ENCODE results near the gene PCNX3. TPM values are rescaled to one million over a fixed set of nuclear protein-coding genes. Genes with fewer than 3 reads are reported as not detected.

The PCNX3 gene
- total RNA-seq, 4 donors from 2014 or later, result 56.4 to 89.0 (median 62.4) TPM

- TF ChIP-seq EP300 (IDR thresholded peaks at IDR 0.05; ENCODE audit: low read depth) (no peak), POLR2A (IDR thresholded peaks at IDR 0.05) (no peak), CTCF (IDR thresholded peaks at IDR 0.05) (no peak), POLR2AphosphoS5 (IDR thresholded peaks at IDR 0.05) (no peak)
- H3K4me1 ChIP-seq, result peaks cover 21 to 30% (median 27%) of the 10 kb centered on the region in 4 donors
- no peaks in the 10 kb centered on the region for H3K9me3 ChIP-seq
- no peak overlapping the region for H3K4me3 ChIP-seq
- in situ Hi-C loops (cut with MboI; ENCODE audit: low pct_ligation_motif_present in 1 of 4, low pct_unique_long_range_greater_than_20kb in 1 of 4, low sequenced_read_pairs in 3 of 4) (no loop called here), intact Hi-C loops (cut with DNase I; ENCODE audit: low total_unique reads) (no loop called here)
- no peaks in the 10 kb centered on the region for H3K27me3 ChIP-seq
- no peak for DNase-seq
- whole genome bisulfite sequencing, 2 donors (ENCODE audit: low coverage in 1 of 2), result 75 to 83% methylated on average over 1 to 12 of the region's 12 CpGs
- H3K36me3 ChIP-seq, result no peaks in the 10 kb centered on the region
- no peak overlapping the region for H3K27ac ChIP-seq
Measured at GRCh38 chr11:65648997-65649493, 33.5 kb downstream of the PCNX3 start.

GRCh38 chr11:65649656-65650546 is 34.3 kb downstream of the PCNX3 start:
- no peaks in the 10 kb centered on the region for H3K27me3 ChIP-seq
- no peak overlapping the region for H3K4me3 ChIP-seq
- peaks cover 25 to 39% (median 32%) of the 10 kb centered on the region in 4 donors for H3K4me1 ChIP-seq
- no peaks in the 10 kb centered on the region for H3K9me3 ChIP-seq
- H3K36me3 ChIP-seq, result peaks cover 0 to 6% (median 0%) of the 10 kb centered on the region in 4 donors
- H3K27ac ChIP-seq, result peak overlapping the region in 3 of 4 donors; percentile 21 to 97 (median 91)
- 88% methylated on average over 11 of the region's 16 CpGs; no CpG with 5 or more reads in 1 of the 2 donors for WGBS, 2 donors (ENCODE audit: low coverage in 1 of 2)
- DNase-seq, result no peak
- in situ Hi-C loops (cut with MboI; ENCODE audit: low pct_ligation_motif_present in 1 of 4, low pct_unique_long_range_greater_than_20kb in 1 of 4, low sequenced_read_pairs in 3 of 4), result no loop called here
- no peak for TF ChIP-seq POLR2AphosphoS5 (IDR thresholded peaks at IDR 0.05)
- no peak for TF ChIP-seq POLR2A (IDR thresholded peaks at IDR 0.05)
- TF ChIP-seq EP300 (IDR thresholded peaks at IDR 0.05; ENCODE audit: low read depth), result no peak
- TF ChIP-seq CTCF (IDR thresholded peaks at IDR 0.05), result no peak
- intact Hi-C loops (cut with DNase I; ENCODE audit: low total_unique reads), result no loop called here

GRCh38 chr11:65650547-65651338 is 35.2 kb downstream of the PCNX3 start:
- WGBS, 2 donors (ENCODE audit: low coverage in 1 of 2), result 80% methylated on average over 20 of the region's 20 CpGs; no CpG with 5 or more reads in 1 of the 2 donors
- no peaks in the 10 kb centered on the region for H3K27me3 ChIP-seq
- in situ Hi-C loops (cut with MboI; ENCODE audit: low pct_ligation_motif_present in 1 of 4, low pct_unique_long_range_greater_than_20kb in 1 of 4, low sequenced_read_pairs in 3 of 4) (no loop called here), intact Hi-C loops (cut with DNase I; ENCODE audit: low total_unique reads) (no loop called here)
- H3K4me3 ChIP-seq, result no peak overlapping the region
- peak overlapping the region; percentile 91 to 99 (median 96) for H3K27ac ChIP-seq
- no peaks in the 10 kb centered on the region for H3K9me3 ChIP-seq
- no peak for TF ChIP-seq POLR2AphosphoS5 (IDR thresholded peaks at IDR 0.05)
- no peak for TF ChIP-seq POLR2A (IDR thresholded peaks at IDR 0.05)
- TF ChIP-seq EP300 (IDR thresholded peaks at IDR 0.05; ENCODE audit: low read depth), result no peak
- TF ChIP-seq CTCF (IDR thresholded peaks at IDR 0.05), result no peak
- H3K4me1 ChIP-seq, result peaks cover 25 to 43% (median 32%) of the 10 kb centered on the region in 4 donors
- no peak for DNase-seq
- H3K36me3 ChIP-seq, result peaks cover 0 to 14% (median 3%) of the 10 kb centered on the region in 4 donors

GRCh38 chr11:65651339-65651588 is 35.7 kb downstream of the PCNX3 start:
- H3K27me3 ChIP-seq, result no peaks in the 10 kb centered on the region
- H3K36me3 ChIP-seq, result peaks cover 0 to 18% (median 5%) of the 10 kb centered on the region in 4 donors
- H3K4me3 ChIP-seq, result no peak overlapping the region
- intact Hi-C loops (cut with DNase I; ENCODE audit: low total_unique reads) (no loop called here), in situ Hi-C loops (cut with MboI; ENCODE audit: low pct_ligation_motif_present in 1 of 4, low pct_unique_long_range_greater_than_20kb in 1 of 4, low sequenced_read_pairs in 3 of 4) (no loop called here)
- WGBS, 2 donors (ENCODE audit: low coverage in 1 of 2), result 90% methylated on average over 3 of the region's 3 CpGs; no CpG with 5 or more reads in 1 of the 2 donors
- H3K9me3 ChIP-seq, result no peaks in the 10 kb centered on the region
- TF ChIP-seq CTCF (IDR thresholded peaks at IDR 0.05), result no peak
- no peak for TF ChIP-seq POLR2A (IDR thresholded peaks at IDR 0.05)
- no peak for TF ChIP-seq EP300 (IDR thresholded peaks at IDR 0.05; ENCODE audit: low read depth)
- no peak for TF ChIP-seq POLR2AphosphoS5 (IDR thresholded peaks at IDR 0.05)
- peak overlapping the region; percentile 91 to 99 (median 96) for H3K27ac ChIP-seq
- DNase-seq, result no peak
- peaks cover 25 to 43% (median 32%) of the 10 kb centered on the region in 4 donors for H3K4me1 ChIP-seq
